NT2/D1 (cell line): ENCODE measurements around the gene SLC66A1.
A peak's percentile ranks its signal among the peaks of the same experiment; 100 is the strongest.
"Not testable (repeated sequence)": the region's sequence is repeated elsewhere in the genome, so short reads cannot be mapped to it uniquely, and the experiment has no call there.

Experiments used
- DNase-seq: peaks from one replicate; pipeline ENCODE4 v3.0.0-alpha.2; 2011; ENCODE audit warnings: low read depth, low spot score
- H3K27me3 ChIP-seq: 2 replicates; pipeline ENCODE4 v1.6.0; 2011; ENCODE audit warnings: mild to moderate bottlenecking; ENCODE audit not compliant: insufficient read length, insufficient read depth
- H3K36me3 ChIP-seq: 2 replicates; pipeline ENCODE4 v1.6.1; 2011; ENCODE audit warnings: mild to moderate bottlenecking, low read length, mixed read lengths; ENCODE audit not compliant: insufficient read depth, insufficient read length
- H3K4me1 ChIP-seq: 2 replicates; pipeline ENCODE4 v1.5.1; 2011; ENCODE audit not compliant: insufficient read depth, insufficient read length
- H3K4me3 ChIP-seq: 2 replicates; pipeline ENCODE4 v1.5.1; 2011; ENCODE audit warnings: low read depth; ENCODE audit not compliant: insufficient read length
- H3K9ac ChIP-seq: 2 replicates; pipeline ENCODE4 v1.6.0; 2011; ENCODE audit warnings: low read depth; ENCODE audit not compliant: insufficient read length
- H3K9me3 ChIP-seq: 2 replicates; pipeline ENCODE4 v1.5.1; 2011; ENCODE audit warnings: mild to moderate bottlenecking, low read length; ENCODE audit not compliant: insufficient read depth
- SUZ12 ChIP-seq: IDR thresholded peaks from 2 replicates; pipeline ENCODE4 v1.6.1; 2011; ENCODE audit not compliant: insufficient read length, insufficient read depth; ENCODE audit errors: extremely low read depth
- YY1 ChIP-seq: IDR thresholded peaks from 2 replicates; pipeline ENCODE4 v1.6.1; 2011; ENCODE audit not compliant: insufficient read length, insufficient read depth
- ZNF274 ChIP-seq: IDR thresholded peaks from 2 replicates; pipeline ENCODE4 v1.6.1; 2011; ENCODE audit warnings: mild to moderate bottlenecking, low read depth, low read length

The SLC66A1 gene

GRCh38 chr1:19311931-19312781, at the start of gene SLC66A1, which contains the start of gene AKR7A2:
Gene SLC66A1, plus strand, starts transcription at chr1:19312326. Its CDS starts 5,352 bp downstream, at chr1:19317678.
Gene AKR7A2, minus strand, starts transcription at chr1:19312144. Its CDS starts 20 bp downstream, at chr1:19312124.
- TF ChIP-seq ZNF274, result no peak
- no peak for TF ChIP-seq YY1
- TF ChIP-seq SUZ12, result no peak
- Histone ChIP-seq H3K27me3 (peaks cover 6% of the 10 kb centered on the region), H3K4me3 (peak within 1 kb of the TSS; percentile 79), H3K4me1 (peaks cover 8% of the 10 kb centered on the region), H3K36me3 (peaks cover 27% of the 10 kb centered on the region), H3K9ac (peak within 1 kb of the TSS; percentile 90), H3K9me3 (no peaks in the 10 kb centered on the region)
- peak; percentile 62 for DNase-seq

GRCh38 chr1:19262744-19263143, 49.4 kb upstream of the SLC66A1 start:
- no peaks in the 10 kb centered on the region for H3K4me1 ChIP-seq
- H3K36me3 ChIP-seq, result peaks cover 29% of the 10 kb centered on the region
- H3K4me3 ChIP-seq, result no peak overlapping the region
- DNase-seq, result no peak
- H3K9me3 ChIP-seq, result no peaks in the 10 kb centered on the region
- TF ChIP-seq SUZ12 (no peak), ZNF274 (no peak), YY1 (no peak)
- no peaks in the 10 kb centered on the region for H3K27me3 ChIP-seq
- H3K9ac ChIP-seq, result no peak overlapping the region

GRCh38 chr1:19268445-19268844, 43.7 kb upstream of the SLC66A1 start:
- Histone ChIP-seq H3K36me3 (no peaks in the 10 kb centered on the region), H3K9me3 (no peaks in the 10 kb centered on the region), H3K9ac (no peak overlapping the region), H3K4me1 (no peaks in the 10 kb centered on the region), H3K27me3 (no peaks in the 10 kb centered on the region), H3K4me3 (no peak overlapping the region)
- DNase-seq, result no peak
- no peak for TF ChIP-seq SUZ12
- TF ChIP-seq YY1, result no peak
- no peak for TF ChIP-seq ZNF274

GRCh38 chr1:19269427-19270342, 42.4 kb upstream of the SLC66A1 start:
- H3K9ac ChIP-seq, H3K4me1 ChIP-seq, DNase-seq, H3K27me3 ChIP-seq, H3K36me3 ChIP-seq, H3K9me3 ChIP-seq, H3K4me3 ChIP-seq: not testable (repeated sequence)

GRCh38 chr1:19270343-19270730, 41.8 kb upstream of the SLC66A1 start:
- not testable (repeated sequence) for DNase-seq, H3K9me3 ChIP-seq, H3K4me1 ChIP-seq, H3K27me3 ChIP-seq, H3K9ac ChIP-seq, H3K4me3 ChIP-seq, H3K36me3 ChIP-seq

- Histone ChIP-seq H3K36me3 (no peaks in the 10 kb centered on the region), H3K4me1 (no peaks in the 10 kb centered on the region), H3K4me3 (no peak overlapping the region), H3K9ac (no peak overlapping the region), H3K27me3 (no peaks in the 10 kb centered on the region), H3K9me3 (no peaks in the 10 kb centered on the region)
- no peak for TF ChIP-seq YY1
- no peak for TF ChIP-seq SUZ12
- no peak for TF ChIP-seq ZNF274
- no peak for DNase-seq
Observed at GRCh38 chr1:19272064-19272463, 40.1 kb upstream of the SLC66A1 start.

GRCh38 chr1:19273106-19273843, 38.9 kb upstream of the SLC66A1 start:
- no peaks in the 10 kb centered on the region for H3K27me3 ChIP-seq
- no peaks in the 10 kb centered on the region for H3K36me3 ChIP-seq
- DNase-seq, result no peak
- H3K9ac ChIP-seq, result no peak overlapping the region
- H3K4me3 ChIP-seq, result no peak overlapping the region
- no peaks in the 10 kb centered on the region for H3K9me3 ChIP-seq
- TF ChIP-seq YY1 (no peak), ZNF274 (no peak), SUZ12 (no peak)
- H3K4me1 ChIP-seq, result no peaks in the 10 kb centered on the region

- not testable (repeated sequence) for H3K9ac ChIP-seq, H3K4me1 ChIP-seq, H3K4me3 ChIP-seq, H3K36me3 ChIP-seq, H3K27me3 ChIP-seq, DNase-seq, H3K9me3 ChIP-seq
Observed at GRCh38 chr1:19273844-19274531, 38.1 kb upstream of the SLC66A1 start.
